Astrocyte (in vitro differentiated cells and primary cell): ENCODE results near the gene PLGRKT. TPM values are rescaled to one million over a fixed set of nuclear protein-coding genes. Genes with fewer than 3 reads are reported as not detected.

Experiments
- DNase-seq: peaks from one replicate; pipeline ENCODE4 v3.0.0-alpha.2; 2010; ENCODE audit warnings: low read depth
- FAIRE-seq: peaks from 2 replicates; lab custom pipeline; 2011; peaks lifted over from hg19 to GRCh38; lab: Jason Lieb, UNC
- H2AFZ ChIP-seq: 2 replicates; pipeline ENCODE4 v1.6.0; 2012; ENCODE audit warnings: low read depth, low read length, inconsistent platforms
- H3K27ac ChIP-seq: 2 replicates; pipeline ENCODE4 v1.5.1; 2011; ENCODE audit warnings: low read depth, low read length, inconsistent platforms
- H3K27me3 ChIP-seq: 2 replicates; pipeline ENCODE4 v1.6.0; 2011; ENCODE audit warnings: low read length, inconsistent platforms; ENCODE audit not compliant: insufficient read depth
- H3K36me3 ChIP-seq: 2 replicates; pipeline ENCODE4 v1.5.1; 2011; ENCODE audit warnings: low read length, inconsistent platforms; ENCODE audit not compliant: insufficient read depth
- H3K4me1 ChIP-seq: 2 replicates; pipeline ENCODE4 v1.5.1; 2011; ENCODE audit warnings: low read length, inconsistent platforms; ENCODE audit not compliant: insufficient read depth
- H3K4me2 ChIP-seq: 2 replicates; pipeline ENCODE4 v1.6.0; 2012; ENCODE audit warnings: low read length, inconsistent platforms
- H3K4me3 ChIP-seq: 2 replicates; pipeline ENCODE4 v1.5.1; 2011; ENCODE audit warnings: low read depth, mild to moderate bottlenecking, low read length, inconsistent platforms; ENCODE audit not compliant: insufficient read depth
- H3K79me2 ChIP-seq: 2 replicates; pipeline ENCODE4 v1.6.0; 2012; ENCODE audit warnings: mild to moderate bottlenecking, low read length, inconsistent platforms; ENCODE audit not compliant: insufficient read depth
- H3K9ac ChIP-seq: 2 replicates; pipeline ENCODE4 v1.6.0; 2012; ENCODE audit warnings: mild to moderate bottlenecking, low read length, inconsistent platforms
- H3K9me3 ChIP-seq: 2 replicates; pipeline ENCODE4 v1.5.1; 2012; ENCODE audit warnings: low read depth, mild to moderate bottlenecking, low read length, inconsistent platforms; ENCODE audit not compliant: insufficient read depth
- H4K20me1 ChIP-seq: 2 replicates; pipeline ENCODE4 v1.6.0; 2012; ENCODE audit warnings: low read length, inconsistent platforms; ENCODE audit not compliant: insufficient read depth
- H3K27ac Mint-ChIP-seq: one replicate; pipeline ENCODE4 v1.8.0; 2021; ENCODE audit warnings: mild to moderate bottlenecking, mixed read lengths; ENCODE audit not compliant: unreplicated experiment
- H3K27me3 Mint-ChIP-seq: one replicate; pipeline ENCODE4 v1.8.0; 2021; ENCODE audit warnings: low read depth, mixed read lengths; ENCODE audit not compliant: unreplicated experiment
- H3K36me3 Mint-ChIP-seq: one replicate; pipeline ENCODE4 v1.8.0; 2021; ENCODE audit warnings: low read depth, mixed read lengths; ENCODE audit not compliant: unreplicated experiment
- H3K4me1 Mint-ChIP-seq: one replicate; pipeline ENCODE4 v1.8.0; 2021; ENCODE audit warnings: low read depth, mixed read lengths; ENCODE audit not compliant: unreplicated experiment
- H3K4me3 Mint-ChIP-seq: one replicate; pipeline ENCODE4 v1.8.0; 2021; ENCODE audit warnings: mild to moderate bottlenecking, moderate library complexity, mixed read lengths; ENCODE audit not compliant: unreplicated experiment
- H3K9me3 Mint-ChIP-seq: one replicate; pipeline ENCODE4 v1.8.0; 2021; ENCODE audit warnings: mild to moderate bottlenecking, mixed read lengths; ENCODE audit not compliant: unreplicated experiment
- EZH2 ChIP-seq: IDR thresholded peaks from 2 replicates; pipeline ENCODE4 v1.6.1; 2012; ENCODE audit warnings: mild to moderate bottlenecking, low read length, inconsistent platforms; ENCODE audit not compliant: insufficient read depth
- total RNA-seq: library from RNA; stranded (reverse); gene quantifications from 2 replicates; pipeline ENCODE4 v1.2.1, GENCODE V29; 2021
- TF ChIP-seq, protein P1 (sequence below): IDR thresholded peaks from 2 replicates; pipeline ENCODE4 v1.5.1; 2011; ENCODE audit warnings: low read depth, mild to moderate bottlenecking, inconsistent platforms, low read length, moderate library complexity; ENCODE audit not compliant: insufficient read depth

PLGRKT gene
- total RNA-seq, 1 donor from 2014 or later: 10.6 TPM

DNA sequence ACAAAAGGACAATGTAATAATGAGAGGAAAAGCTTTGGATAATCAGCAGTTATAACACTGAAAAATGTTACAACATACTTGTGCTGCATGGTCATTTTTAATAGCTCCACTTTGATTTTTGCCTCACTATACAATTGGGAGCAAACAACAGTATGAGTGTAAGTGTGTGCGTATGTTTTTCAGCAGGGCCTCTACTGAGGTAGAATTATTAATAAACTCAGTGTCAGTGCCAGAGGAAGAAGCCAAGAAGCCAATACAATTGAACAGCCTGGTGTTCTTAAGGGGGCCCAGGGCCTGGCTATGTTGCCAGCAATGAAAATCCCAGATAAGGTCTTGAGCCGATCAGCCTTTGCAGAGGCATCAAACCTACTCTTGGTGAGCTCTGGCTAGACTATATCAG, 81.9 kb downstream of the PLGRKT start:
- Histone ChIP-seq H3K27ac (no peak overlapping the region), H3K4me2 (no peak overlapping the region), H4K20me1 (no peaks in the 10 kb centered on the region), H3K9ac (no peak overlapping the region), H3K27me3 (no peaks in the 10 kb centered on the region), H3K4me3 (no peak overlapping the region), H2AFZ (no peak overlapping the region), H3K79me2 (no peaks in the 10 kb centered on the region), H3K4me1 (no peaks in the 10 kb centered on the region), H3K36me3 (peaks cover 4% of the 10 kb centered on the region), H3K9me3 (no peaks in the 10 kb centered on the region)
- peaks cover 11% of the 10 kb centered on the region for H3K4me1 Mint-ChIP-seq
- FAIRE-seq: no peak
- TF ChIP-seq EZH2: no peak
- TF ChIP-seq, protein P1, sequence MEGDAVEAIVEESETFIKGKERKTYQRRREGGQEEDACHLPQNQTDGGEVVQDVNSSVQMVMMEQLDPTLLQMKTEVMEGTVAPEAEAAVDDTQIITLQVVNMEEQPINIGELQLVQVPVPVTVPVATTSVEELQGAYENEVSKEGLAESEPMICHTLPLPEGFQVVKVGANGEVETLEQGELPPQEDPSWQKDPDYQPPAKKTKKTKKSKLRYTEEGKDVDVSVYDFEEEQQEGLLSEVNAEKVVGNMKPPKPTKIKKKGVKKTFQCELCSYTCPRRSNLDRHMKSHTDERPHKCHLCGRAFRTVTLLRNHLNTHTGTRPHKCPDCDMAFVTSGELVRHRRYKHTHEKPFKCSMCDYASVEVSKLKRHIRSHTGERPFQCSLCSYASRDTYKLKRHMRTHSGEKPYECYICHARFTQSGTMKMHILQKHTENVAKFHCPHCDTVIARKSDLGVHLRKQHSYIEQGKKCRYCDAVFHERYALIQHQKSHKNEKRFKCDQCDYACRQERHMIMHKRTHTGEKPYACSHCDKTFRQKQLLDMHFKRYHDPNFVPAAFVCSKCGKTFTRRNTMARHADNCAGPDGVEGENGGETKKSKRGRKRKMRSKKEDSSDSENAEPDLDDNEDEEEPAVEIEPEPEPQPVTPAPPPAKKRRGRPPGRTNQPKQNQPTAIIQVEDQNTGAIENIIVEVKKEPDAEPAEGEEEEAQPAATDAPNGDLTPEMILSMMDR: no peak
- H3K27ac Mint-ChIP-seq: no peak overlapping the region
- H3K4me3 Mint-ChIP-seq: no peak overlapping the region
- DNase-seq: no peak
- H3K9me3 Mint-ChIP-seq: peaks cover 4% of the 10 kb centered on the region
- peaks cover 2% of the 10 kb centered on the region for H3K27me3 Mint-ChIP-seq
- no peaks in the 10 kb centered on the region for H3K36me3 Mint-ChIP-seq

DNA sequence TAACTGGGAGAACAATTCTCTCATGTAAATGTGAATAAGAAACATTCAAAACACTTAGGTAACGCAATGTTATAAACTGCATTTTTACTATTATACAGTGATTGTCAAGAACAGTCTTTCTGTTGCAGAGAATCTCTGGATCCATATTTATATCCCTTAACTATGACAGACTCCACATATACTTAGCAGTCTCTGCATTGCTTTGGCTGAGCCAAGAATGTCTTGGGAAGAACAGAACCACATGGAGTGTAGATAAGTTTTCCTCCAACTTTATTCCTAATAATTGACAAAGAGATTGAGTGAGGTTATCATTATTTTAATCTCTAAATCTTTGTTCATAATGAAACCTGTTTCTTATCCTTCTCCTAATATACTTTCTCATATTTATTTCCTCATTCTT, 82.5 kb downstream of the PLGRKT start:
- H3K79me2 ChIP-seq: no peaks in the 10 kb centered on the region
- peaks cover 11% of the 10 kb centered on the region for H3K4me1 Mint-ChIP-seq
- H3K27ac ChIP-seq: no peak overlapping the region
- TF ChIP-seq, protein P1: no peak
- TF ChIP-seq EZH2: no peak
- no peak overlapping the region for H3K4me2 ChIP-seq
- no peak overlapping the region for H3K27ac Mint-ChIP-seq
- DNase-seq (no peak), FAIRE-seq (no peak)
- H3K9me3 Mint-ChIP-seq: peaks cover 4% of the 10 kb centered on the region
- H3K36me3 ChIP-seq: peaks cover 4% of the 10 kb centered on the region
- no peaks in the 10 kb centered on the region for H3K36me3 Mint-ChIP-seq
- no peak overlapping the region for H3K9ac ChIP-seq
- no peaks in the 10 kb centered on the region for H3K9me3 ChIP-seq
- peaks cover 2% of the 10 kb centered on the region for H3K27me3 Mint-ChIP-seq
- no peak overlapping the region for H3K4me3 ChIP-seq
- no peaks in the 10 kb centered on the region for H3K4me1 ChIP-seq
- no peaks in the 10 kb centered on the region for H3K27me3 ChIP-seq
- no peaks in the 10 kb centered on the region for H4K20me1 ChIP-seq
- no peak overlapping the region for H2AFZ ChIP-seq
- H3K4me3 Mint-ChIP-seq: no peak overlapping the region

DNA sequence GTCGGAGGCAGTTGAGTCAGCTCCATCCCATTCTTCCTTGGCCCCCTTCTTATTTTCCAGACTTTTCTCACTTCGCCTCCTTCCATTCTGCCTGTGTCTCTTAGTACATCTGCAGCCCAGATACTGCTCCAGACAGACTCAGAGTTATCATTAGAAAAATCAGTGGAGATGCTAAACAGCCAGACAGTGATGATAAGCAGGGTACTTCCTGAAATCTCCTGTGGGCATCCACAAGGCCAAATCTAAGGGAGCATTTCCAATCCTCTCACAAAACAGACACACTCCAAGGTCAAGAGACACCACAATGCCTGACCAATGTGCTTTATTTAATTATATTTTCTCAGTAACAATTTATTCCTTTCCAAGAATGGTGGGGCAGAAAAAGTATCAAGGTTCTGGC, 83.5 kb downstream of the PLGRKT start:
- Histone ChIP-seq H3K79me2 (no peaks in the 10 kb centered on the region), H3K4me2 (no peak overlapping the region), H4K20me1 (no peaks in the 10 kb centered on the region), H3K27me3 (no peaks in the 10 kb centered on the region), H3K27ac (no peak overlapping the region), H3K4me3 (no peak overlapping the region), H3K36me3 (peaks cover 4% of the 10 kb centered on the region), H3K4me1 (no peaks in the 10 kb centered on the region), H3K9me3 (no peaks in the 10 kb centered on the region), H3K9ac (no peak overlapping the region), H2AFZ (no peak overlapping the region)
- Mint-ChIP-seq H3K4me1 (peaks cover 11% of the 10 kb centered on the region), H3K27ac (no peak overlapping the region), H3K9me3 (peaks cover 6% of the 10 kb centered on the region), H3K36me3 (no peaks in the 10 kb centered on the region), H3K4me3 (no peak overlapping the region), H3K27me3 (peaks cover 2% of the 10 kb centered on the region)
- no peak for FAIRE-seq
- no peak for DNase-seq
- no peak for TF ChIP-seq EZH2
- TF ChIP-seq, protein P1: no peak
